Activated B cell treated with CpG ODN at 0.5 μM for 24 hours (primary cell): ENCODE measurements around the gene TTBK1. TPM values are rescaled to one million over a fixed set of nuclear protein-coding genes. Genes with fewer than 3 reads are reported as not detected.

Experiments
- ATAC-seq: fragments of 200-7000 bp; cut with Tn5 transposase; one replicate; pipeline ENCODE4 v1.10.0; 2021; ENCODE audit warnings: low read depth, mild to moderate bottlenecking, moderate library complexity
- CTCF ChIA-PET: fragments of 350-600 bp; sonication (Branson Sonifier 250); formaldehyde crosslinking; loops from one replicate; lab custom pipeline; 2021; ENCODE audit warnings: antibody characterized with exemption; lab: Charles Lee
- POLR2A ChIA-PET: fragments of 350-600 bp; sonication (Branson Sonifier 250); formaldehyde crosslinking; loops from one replicate; lab custom pipeline; 2021; ENCODE audit warnings: antibody characterized with exemption; lab: Charles Lee
- DNase-seq: peaks from one replicate; pipeline ENCODE4 v3.0.0; 2022
- H3K27ac Mint-ChIP-seq: one replicate; pipeline ENCODE4 v1.8.0; 2020; ENCODE audit warnings: mixed read lengths
- H3K27me3 Mint-ChIP-seq: one replicate; pipeline ENCODE4 v1.8.0; 2021; ENCODE audit warnings: mixed read lengths
- H3K36me3 Mint-ChIP-seq: one replicate; pipeline ENCODE4 v1.8.0; 2021; ENCODE audit warnings: low read depth, mixed read lengths
- H3K4me1 Mint-ChIP-seq: one replicate; pipeline ENCODE4 v1.8.0; 2021; ENCODE audit warnings: mixed read lengths
- H3K4me3 Mint-ChIP-seq: one replicate; pipeline ENCODE4 v1.8.0; 2020; ENCODE audit warnings: mild to moderate bottlenecking, mixed read lengths
- H3K9me3 Mint-ChIP-seq: one replicate; pipeline ENCODE4 v1.8.0; 2020; ENCODE audit warnings: mixed read lengths
- intact Hi-C: fragments of 100-400 bp; cut with micrococcal nuclease; formaldehyde crosslinking; loops from one replicate; pipeline ENCODE4 v1.15.1; 2024
- total RNA-seq: library from RNA; stranded (reverse); gene quantifications from 2 replicates; pipeline ENCODE4 v1.2.3, GENCODE V29; 2022
- TF ChIP-seq, protein P1 (sequence below): fragments of 200-600 bp; IDR thresholded peaks from one replicate; pipeline ENCODE4 v1.8.0; 2022; ENCODE audit warnings: antibody characterized with exemption, mild to moderate bottlenecking

TTBK1 gene
- total RNA-seq, 1 donor from 2014 or later = 0.13 TPM

DNA sequence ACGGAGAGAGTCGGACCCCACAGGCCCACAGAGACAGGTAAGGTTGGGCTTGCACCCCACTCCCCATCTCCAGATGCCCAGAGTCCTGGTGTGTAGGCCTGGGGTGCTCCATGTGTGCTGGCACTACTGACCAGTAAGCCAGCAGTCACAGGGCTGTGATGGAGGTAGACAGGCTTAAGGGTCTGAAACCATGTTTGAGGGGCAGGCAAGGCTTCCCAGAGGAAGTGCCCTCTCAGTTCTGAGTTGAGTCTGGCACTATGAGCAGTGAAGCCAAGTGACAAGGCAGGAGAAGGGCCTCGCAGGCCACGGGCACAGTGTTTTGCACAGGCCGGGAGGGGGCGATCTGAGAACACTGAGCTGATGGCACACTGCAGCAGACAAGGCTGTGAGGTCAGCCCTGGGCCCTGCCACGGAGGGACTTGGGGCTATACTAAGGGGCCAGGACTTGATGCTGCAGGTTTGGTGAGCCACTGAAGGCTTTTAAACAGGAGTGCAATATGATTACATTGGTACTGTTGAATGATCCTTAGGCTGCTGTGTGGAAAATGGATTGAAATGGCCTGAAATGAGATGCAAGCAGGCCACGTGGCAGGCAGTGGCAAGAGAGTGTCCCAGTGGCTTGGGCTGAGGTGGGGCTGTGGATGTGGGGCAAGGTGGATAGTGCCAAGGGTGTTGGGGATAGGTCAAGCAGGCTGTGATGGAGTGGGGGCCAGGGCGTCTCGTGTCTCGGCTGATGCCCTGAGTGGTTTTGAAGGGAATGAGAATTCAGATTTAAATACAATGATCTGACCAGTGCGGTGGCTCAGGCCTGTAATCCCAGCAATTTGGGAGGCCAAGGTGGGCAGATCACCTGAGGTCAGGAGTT lies 20.3 kb downstream of the TTBK1 start:
- TF ChIP-seq, protein P1, sequence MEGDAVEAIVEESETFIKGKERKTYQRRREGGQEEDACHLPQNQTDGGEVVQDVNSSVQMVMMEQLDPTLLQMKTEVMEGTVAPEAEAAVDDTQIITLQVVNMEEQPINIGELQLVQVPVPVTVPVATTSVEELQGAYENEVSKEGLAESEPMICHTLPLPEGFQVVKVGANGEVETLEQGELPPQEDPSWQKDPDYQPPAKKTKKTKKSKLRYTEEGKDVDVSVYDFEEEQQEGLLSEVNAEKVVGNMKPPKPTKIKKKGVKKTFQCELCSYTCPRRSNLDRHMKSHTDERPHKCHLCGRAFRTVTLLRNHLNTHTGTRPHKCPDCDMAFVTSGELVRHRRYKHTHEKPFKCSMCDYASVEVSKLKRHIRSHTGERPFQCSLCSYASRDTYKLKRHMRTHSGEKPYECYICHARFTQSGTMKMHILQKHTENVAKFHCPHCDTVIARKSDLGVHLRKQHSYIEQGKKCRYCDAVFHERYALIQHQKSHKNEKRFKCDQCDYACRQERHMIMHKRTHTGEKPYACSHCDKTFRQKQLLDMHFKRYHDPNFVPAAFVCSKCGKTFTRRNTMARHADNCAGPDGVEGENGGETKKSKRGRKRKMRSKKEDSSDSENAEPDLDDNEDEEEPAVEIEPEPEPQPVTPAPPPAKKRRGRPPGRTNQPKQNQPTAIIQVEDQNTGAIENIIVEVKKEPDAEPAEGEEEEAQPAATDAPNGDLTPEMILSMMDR = peak; percentile 27
- intact Hi-C loops = loop anchor here (1.0 to 2.0 kb wide), 6 partner anchors 45 to 243 kb away; partner anchors contain the start of genes CRIP3 and DLK2
- H3K9me3 Mint-ChIP-seq = no peaks in the 10 kb centered on the region
- H3K36me3 Mint-ChIP-seq = no peaks in the 10 kb centered on the region
- POLR2A ChIA-PET = interaction anchor here (0.5 to 1.0 kb wide), 5 partner anchors 120 to 1578 kb away, joined by 3 to 8 read pairs (median 5); partner anchors contain the start of gene CNPY3
- H3K27ac Mint-ChIP-seq = peak overlapping the region; percentile 12
- CTCF ChIA-PET = interaction anchor here (0.6 to 3.7 kb wide), 10 partner anchors 33 to 243 kb away, joined by 3 to 24 read pairs (median 8); partner anchors contain the start of gene CRIP3
- DNase-seq (peak; percentile 72), ATAC-seq (peak; percentile 100)
- H3K4me1 Mint-ChIP-seq = peaks cover 6% of the 10 kb centered on the region
- no peak overlapping the region for H3K4me3 Mint-ChIP-seq
- no peaks in the 10 kb centered on the region for H3K27me3 Mint-ChIP-seq

DNA sequence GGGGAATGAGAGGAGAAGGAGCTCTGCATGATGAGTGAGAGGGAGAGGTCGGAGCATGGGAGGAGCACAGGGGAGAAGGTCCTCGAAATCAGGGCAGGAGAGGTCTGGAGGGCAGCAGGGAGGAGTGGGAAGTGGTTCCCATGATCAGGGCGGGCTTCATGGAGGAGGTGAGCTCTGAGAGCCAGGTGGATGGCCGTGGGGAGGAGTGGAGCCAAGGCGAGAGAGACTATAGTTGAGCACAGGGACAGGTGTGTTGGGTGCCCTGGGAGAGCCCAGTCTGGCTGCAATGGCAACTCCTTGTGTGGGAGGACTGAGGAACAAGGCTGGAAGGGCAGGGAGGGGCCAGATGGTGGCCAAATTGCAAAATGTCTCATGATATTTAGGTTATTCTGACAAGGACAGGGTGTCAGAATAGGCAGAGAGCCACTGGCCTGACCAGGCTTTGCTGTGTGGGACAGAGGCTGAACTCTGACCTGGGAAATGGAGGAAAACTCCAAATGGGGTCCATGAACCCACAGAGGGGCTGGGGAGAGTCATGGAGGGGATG lies 21.4 kb downstream of the TTBK1 start:
- Mint-ChIP-seq H3K4me3 (no peak overlapping the region), H3K27me3 (no peaks in the 10 kb centered on the region), H3K4me1 (peaks cover 12% of the 10 kb centered on the region), H3K9me3 (no peaks in the 10 kb centered on the region), H3K36me3 (no peaks in the 10 kb centered on the region), H3K27ac (peak overlapping the region; percentile 19)
- ChIA-PET POLR2A (interaction anchor here (0.5 to 1.0 kb wide), 3 partner anchors 11 to 119 kb away, joined by 7 to 8 read pairs (median 7); no protein-coding TSS in a partner anchor), CTCF (interaction anchor here (1.7 to 3.7 kb wide), 7 partner anchors 44 to 242 kb away, joined by 5 to 24 read pairs (median 9); partner anchors contain the start of gene CRIP3)
- intact Hi-C loops = no loop called here
- TF ChIP-seq, protein P1 = no peak
- DNase-seq = no peak
- ATAC-seq = no peak

DNA sequence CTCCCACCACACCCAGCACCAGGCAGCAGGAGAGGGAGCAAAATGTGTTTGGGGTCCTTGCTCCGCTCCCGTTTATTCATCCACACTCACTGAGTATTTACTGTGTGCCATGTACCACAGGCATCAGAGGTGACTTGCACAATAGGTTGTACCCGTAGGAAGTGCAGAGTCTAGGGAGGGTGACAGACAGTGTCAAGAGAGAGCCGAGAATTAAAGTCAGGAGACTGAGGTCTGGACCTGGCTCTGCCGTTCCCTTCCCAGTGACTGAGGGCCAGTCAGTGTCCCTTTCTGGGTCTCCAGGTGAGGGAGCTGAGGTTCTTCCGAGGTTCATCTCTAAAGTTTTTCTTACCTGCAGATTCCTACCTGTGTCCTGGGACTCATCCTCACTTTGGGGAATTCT lies 22.3 kb downstream of the TTBK1 start:
- CTCF ChIA-PET = interaction anchor here (0.6 to 1.2 kb wide), 3 partner anchors 69 to 133 kb away, joined by 3 read pairs; no protein-coding TSS in a partner anchor

DNA sequence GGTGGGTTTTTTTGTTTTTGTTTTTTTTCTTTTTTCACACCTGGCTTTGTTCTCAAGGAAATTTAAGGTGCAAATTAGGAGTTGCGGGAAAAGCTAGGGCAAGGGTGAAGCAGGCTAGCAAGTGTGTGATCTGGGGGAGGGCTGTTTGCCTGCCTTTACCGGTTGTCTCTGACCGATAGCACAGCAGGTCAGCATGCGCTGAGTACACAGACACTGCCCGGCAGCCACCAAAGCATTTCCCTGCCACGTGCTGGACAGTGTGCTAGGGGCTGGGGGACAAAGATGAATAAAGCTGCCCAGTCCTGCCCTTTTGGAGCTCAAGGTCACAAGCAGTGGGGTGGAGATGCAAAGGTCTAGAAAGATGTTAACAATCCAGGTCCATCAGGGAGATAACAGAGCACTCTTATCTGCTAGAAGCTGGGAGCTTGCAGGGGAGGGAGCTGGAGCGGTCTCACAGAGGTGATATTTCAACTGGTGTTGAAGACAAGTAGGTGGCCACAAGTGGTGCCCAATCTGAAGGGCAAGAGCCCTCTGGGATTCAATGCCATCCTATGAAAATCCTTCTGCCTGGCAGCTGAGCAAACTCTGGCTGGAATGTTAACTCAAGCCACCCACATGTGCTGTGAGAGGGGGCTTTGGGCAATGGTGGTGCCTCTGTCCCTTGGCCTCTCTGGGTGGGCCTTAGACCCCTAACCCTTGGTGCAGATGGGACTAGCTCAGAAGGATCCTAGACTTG lies 24.5 kb downstream of the TTBK1 start:
- POLR2A ChIA-PET = interaction anchor here (1.2 kb wide), 2 partner anchors 41 to 45 kb away, joined by 3 read pairs; partner anchors contain the start of gene CRIP3
- Mint-ChIP-seq H3K4me3 (no peak overlapping the region), H3K27ac (no peak overlapping the region), H3K4me1 (peaks cover 33% of the 10 kb centered on the region), H3K36me3 (no peaks in the 10 kb centered on the region), H3K9me3 (no peaks in the 10 kb centered on the region), H3K27me3 (no peaks in the 10 kb centered on the region)
- no peak for ATAC-seq
- TF ChIP-seq, protein P1 = no peak
- intact Hi-C loops = no loop called here
- CTCF ChIA-PET = interaction anchor here (0.8 to 1.7 kb wide), 4 partner anchors 41 to 131 kb away, joined by 3 to 4 read pairs (median 4); partner anchors contain the start of gene CRIP3
- DNase-seq = no peak

More for the DNA sequence above, 22.3 kb downstream of the TTBK1 start:
- no peak overlapping the region for H3K4me3 Mint-ChIP-seq
- TF ChIP-seq, protein P1 = no peak
- H3K9me3 Mint-ChIP-seq = no peaks in the 10 kb centered on the region
- DNase-seq = no peak
- intact Hi-C loops = no loop called here
- H3K4me1 Mint-ChIP-seq = peaks cover 20% of the 10 kb centered on the region
- no peaks in the 10 kb centered on the region for H3K36me3 Mint-ChIP-seq
- no peak overlapping the region for H3K27ac Mint-ChIP-seq
- H3K27me3 Mint-ChIP-seq = no peaks in the 10 kb centered on the region
- POLR2A ChIA-PET = interaction anchor here (0.6 kb wide), 1 partner anchor 190 kb away, joined by 4 read pairs; the partner anchor contains the start of gene DLK2
- ATAC-seq = no peak
